ENCODE measurements around the gene EPHA3.
"Not testable (repeated sequence)": the region's sequence is repeated elsewhere in the genome, so short reads cannot be mapped to it uniquely, and the experiment has no call there.

The EPHA3 gene

DNA sequence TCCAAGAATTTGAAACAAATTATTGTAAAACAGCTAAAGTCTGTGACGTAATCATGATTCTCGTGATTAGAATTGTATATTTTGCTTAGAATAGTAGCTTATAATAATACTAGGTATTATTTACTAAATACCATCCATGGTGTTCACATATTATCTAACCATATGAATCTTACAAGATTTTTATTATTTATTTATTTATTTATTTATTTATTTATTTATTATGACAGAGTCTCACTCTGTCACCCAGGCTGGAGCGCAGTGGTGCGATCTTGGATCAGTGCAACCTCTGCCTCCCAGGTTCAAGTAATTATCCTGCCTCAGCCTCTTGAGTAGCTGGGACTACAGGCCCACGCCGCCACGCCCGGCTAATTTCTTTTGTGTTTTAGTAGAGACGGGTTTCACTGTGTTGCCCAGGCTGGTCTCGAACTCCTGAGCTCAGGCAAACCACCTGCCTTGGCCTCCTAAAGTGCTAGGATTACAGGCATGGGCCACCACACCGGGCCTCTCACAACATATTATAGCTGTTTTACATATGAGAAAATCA is 173.5 kb downstream of the EPHA3 start:
- DNase-seq (ENCODE audit: low read depth in 1 of 2, low spot score in 1 of 2), result no peak

DNA sequence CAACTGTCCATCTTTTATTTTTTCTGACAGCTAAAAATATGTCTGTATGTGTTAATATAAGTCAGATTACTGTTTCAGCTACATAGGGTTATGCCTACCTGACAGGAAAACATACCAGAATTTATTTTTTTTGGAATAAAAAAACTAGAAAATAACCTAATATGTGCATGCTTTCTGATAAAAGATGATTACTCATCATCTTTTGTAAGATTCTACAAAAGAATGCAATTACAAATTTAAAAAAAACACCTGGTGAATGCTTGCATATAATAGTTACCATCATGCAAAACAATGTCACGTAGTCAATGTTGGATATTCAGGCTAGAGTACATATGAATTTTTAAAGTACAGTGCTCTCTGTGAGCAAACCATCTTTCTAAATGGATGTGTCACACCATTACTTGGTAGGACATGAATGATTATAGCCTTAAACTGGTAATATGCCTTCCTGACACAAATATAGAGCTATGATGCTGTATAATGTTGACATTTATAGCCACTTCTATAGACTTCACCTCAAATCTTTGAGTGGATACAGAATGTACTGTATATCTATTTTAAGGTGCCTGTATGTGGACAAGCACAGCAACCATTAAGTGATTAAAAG is 180.6 kb downstream of the EPHA3 start:
- no peak for DNase-seq (ENCODE audit: low read depth in 1 of 2, low spot score in 1 of 2)

- no peak for DNase-seq (ENCODE audit: low read depth in 1 of 2, low spot score in 1 of 2)
These were observed 182.3 kb downstream of the EPHA3 start for GRCh38 chr3:89289574-89290190.

GRCh38 chr3:89297199-89297598 is 189.8 kb downstream of the EPHA3 start:
- no peak for DNase-seq (ENCODE audit: low read depth in 1 of 2, low spot score in 1 of 2)

GRCh38 chr3:89300526-89300925 is 193.1 kb downstream of the EPHA3 start:
- DNase-seq (ENCODE audit: low read depth in 1 of 2, low spot score in 1 of 2), result no peak

GRCh38 chr3:89300981-89301380 is 193.6 kb downstream of the EPHA3 start:
- no peak for DNase-seq (ENCODE audit: low read depth in 1 of 2, low spot score in 1 of 2)

GRCh38 chr3:89303701-89304100 is 196.3 kb downstream of the EPHA3 start:
- DNase-seq (ENCODE audit: low read depth in 1 of 2, low spot score in 1 of 2), result no peak

- no peak for DNase-seq (ENCODE audit: low read depth in 1 of 2, low spot score in 1 of 2)
These were observed 199.1 kb downstream of the EPHA3 start for GRCh38 chr3:89306540-89306939.

DNA sequence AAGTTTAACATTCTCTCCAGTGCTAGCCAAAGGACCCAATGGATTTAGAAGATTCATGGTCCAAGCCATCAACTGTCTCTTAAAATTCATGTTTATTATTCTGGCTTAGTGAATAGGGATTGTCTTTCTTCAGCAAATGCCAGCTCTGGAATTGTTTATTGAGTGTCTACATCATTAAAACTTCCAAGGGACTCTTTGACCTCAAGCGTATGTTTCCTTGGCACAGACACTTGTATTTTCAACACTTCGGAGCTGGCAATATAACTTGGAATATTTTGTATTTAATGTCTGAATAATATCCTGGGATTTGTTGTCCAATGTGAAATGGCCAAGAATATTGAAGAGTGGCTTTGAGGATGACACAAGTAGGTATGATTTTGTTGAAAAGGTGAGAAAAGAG is 204.2 kb downstream of the EPHA3 start:
- DNase-seq (ENCODE audit: low read depth in 1 of 2, low spot score in 1 of 2), result no peak

- no peak for DNase-seq (ENCODE audit: low read depth in 1 of 2, low spot score in 1 of 2)
These were observed 204.7 kb downstream of the EPHA3 start for GRCh38 chr3:89312141-89312540.

GRCh38 chr3:89314454-89315098 is 207.2 kb downstream of the EPHA3 start:
- DNase-seq (ENCODE audit: low read depth in 1 of 2, low spot score in 1 of 2), result no peak

DNA sequence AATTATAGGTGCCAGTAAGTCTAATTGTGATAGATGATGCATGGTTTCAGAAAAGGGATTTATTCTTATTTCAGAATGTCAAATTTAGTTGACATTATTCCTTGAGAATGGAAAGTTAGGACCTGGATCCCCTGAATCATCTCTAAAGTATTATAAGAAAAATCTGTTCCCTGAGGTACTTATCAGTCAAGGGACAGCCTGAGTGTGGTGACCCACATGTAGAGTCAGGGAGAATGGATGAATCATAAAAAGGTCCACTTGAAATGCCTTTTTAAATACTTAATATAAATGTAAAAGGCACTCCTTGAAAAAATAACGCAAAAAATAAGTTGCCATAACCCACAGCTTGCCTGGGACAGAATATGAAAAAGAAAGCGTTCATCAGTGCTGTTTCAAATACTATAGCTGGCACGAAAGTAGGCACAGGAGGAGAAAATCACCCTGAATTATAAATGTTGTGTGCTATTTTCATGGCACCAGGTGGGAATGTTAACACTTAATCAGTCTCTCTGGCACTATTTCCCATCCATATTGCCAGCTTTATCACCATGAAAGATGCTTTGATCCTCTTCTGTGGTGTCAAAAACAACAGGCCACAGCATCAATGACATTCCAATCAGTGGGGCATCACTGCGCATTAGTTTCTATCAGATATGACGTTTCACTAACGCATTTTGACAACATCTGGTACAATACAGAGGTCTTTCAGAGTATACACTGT is 208.5 kb downstream of the EPHA3 start:
- no peak for DNase-seq (ENCODE audit: low read depth in 1 of 2, low spot score in 1 of 2)

DNA sequence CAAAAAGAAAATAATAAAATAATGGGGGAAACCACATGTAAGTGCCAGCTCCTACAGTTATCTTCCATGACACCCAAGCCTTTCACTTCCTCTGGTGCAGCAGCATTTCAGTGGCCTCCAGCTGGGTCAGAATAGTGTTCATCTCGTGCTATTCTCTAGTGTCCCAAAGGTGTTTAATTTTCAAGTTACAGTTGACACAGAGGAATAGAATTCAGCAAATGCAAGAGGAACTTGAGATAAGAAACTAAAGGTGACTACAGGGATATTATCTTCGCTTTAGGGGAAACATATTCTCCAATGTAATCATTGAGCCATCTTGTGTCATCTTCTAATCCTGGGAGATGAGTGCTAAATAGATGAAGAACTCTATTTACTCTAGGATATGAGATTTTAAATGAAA is 212.8 kb downstream of the EPHA3 start:
- DNase-seq (ENCODE audit: low read depth in 1 of 2, low spot score in 1 of 2), result no peak

DNA sequence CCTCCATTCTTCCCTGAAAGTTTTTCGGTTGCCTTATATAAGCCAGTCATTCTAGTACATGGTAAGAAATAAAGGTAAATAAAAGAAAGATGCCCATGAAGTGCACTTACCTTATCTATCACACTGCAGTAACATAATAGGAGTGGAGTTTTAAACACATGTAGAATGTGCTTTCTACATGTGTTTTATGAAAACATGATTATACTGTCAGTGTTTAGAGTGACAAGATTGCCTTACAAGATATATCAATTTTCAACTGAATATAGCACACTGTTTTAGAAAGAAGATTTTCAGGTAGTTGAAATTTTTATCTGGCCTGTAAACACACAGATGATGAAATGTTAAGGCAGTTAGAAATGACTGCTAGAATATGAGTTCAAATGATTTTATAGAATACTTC is 219.6 kb downstream of the EPHA3 start:
- DNase-seq (ENCODE audit: low read depth in 1 of 2, low spot score in 1 of 2), result no peak

- no peak for DNase-seq (ENCODE audit: low read depth in 1 of 2, low spot score in 1 of 2)
These were observed 225.0 kb downstream of the EPHA3 start for GRCh38 chr3:89332386-89332785.

DNA sequence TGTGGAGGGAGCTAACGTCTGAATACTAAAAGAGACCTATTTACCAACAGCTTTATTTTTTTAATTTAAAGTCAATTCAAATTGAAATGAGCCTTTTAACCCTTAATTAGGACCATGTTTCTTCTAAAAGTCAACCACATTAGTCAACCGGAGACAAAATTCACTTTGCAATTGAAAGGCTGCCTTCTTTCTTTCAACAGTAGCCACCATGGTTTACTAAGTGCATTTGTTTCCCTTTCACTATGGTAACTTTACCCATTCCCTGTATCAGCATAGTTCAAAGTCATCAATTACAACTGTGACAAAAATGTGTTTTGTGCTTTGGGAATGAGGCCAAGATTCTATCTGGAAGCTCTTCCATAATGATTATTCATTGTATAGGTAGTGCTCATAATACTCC is 225.4 kb downstream of the EPHA3 start:
- no peak for DNase-seq (ENCODE audit: low read depth in 1 of 2, low spot score in 1 of 2)

- DNase-seq (ENCODE audit: low read depth in 1 of 2, low spot score in 1 of 2), result no peak
These were observed 228.3 kb downstream of the EPHA3 start for GRCh38 chr3:89335693-89336092.

GRCh38 chr3:89340408-89340807 is 233.0 kb downstream of the EPHA3 start:
- no peak for DNase-seq (ENCODE audit: low read depth in 1 of 2, low spot score in 1 of 2)

DNA sequence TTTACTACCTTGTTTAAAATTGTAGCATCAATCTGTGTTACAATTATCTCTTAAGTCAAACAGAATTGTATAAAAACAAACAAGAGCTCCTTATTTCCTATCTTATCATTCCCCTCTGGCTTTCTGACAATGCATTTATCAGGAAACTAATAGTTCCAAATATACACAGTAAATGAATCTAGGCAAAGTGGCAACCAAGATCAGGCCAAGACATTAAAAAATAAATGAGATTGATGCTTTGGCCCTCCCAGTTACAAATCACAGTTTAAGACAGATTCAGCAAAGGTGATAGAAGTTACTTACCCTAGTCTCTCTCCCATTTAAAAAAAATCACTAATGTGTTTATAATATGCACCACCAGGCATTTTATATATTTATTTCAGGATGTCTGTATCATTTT is 236.7 kb downstream of the EPHA3 start:
- no peak for DNase-seq (ENCODE audit: low read depth in 1 of 2, low spot score in 1 of 2)

DNA sequence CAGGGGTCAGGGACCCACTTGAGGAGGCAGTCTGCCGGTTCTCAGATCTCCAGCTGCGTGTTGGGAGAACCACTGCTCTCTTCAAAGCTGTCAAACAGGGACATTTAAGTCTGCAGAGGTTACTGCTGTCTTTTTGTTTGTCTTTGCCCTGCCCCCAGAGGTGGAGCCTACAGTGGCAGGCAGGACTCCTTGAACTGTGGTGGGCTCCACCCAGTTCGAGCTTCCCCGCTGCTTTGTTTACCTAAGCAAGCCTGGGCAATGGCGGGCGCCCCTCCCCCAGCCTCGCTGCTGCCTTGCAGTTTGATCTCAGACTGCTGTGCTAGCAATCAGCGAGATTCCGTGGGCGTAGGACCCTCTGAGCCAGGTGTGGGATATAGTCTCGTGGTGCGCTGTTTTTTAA is 243.5 kb downstream of the EPHA3 start:
- DNase-seq (ENCODE audit: low read depth in 1 of 2, low spot score in 1 of 2), result not testable (repeated sequence)

DNA sequence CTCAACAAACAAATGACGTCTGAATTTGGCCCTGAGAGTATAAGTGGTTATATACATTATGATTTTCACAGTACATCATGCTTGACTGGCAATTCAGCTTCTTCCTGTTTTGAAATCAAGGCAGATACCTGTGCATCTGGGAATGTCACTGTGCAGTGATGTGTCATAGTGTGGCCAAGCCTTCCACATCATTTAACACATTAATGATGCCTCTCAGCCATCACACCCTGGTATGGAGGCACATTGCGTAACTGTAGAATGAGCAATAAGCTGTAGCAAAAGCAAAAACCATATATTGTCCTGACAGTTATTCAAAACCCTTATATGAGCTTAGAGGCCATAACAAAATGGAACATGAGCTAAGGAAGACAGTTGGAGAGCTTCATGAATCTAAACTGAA is 246.0 kb downstream of the EPHA3 start:
- no peak for DNase-seq (ENCODE audit: low read depth in 1 of 2, low spot score in 1 of 2)

GRCh38 chr3:89358281-89358680 is 250.9 kb downstream of the EPHA3 start:
- no peak for DNase-seq (ENCODE audit: low read depth in 1 of 2, low spot score in 1 of 2)
